H1 (cell line): ENCODE measurements around the gene STRN. TPM values are rescaled to one million over a fixed set of nuclear protein-coding genes. Genes with fewer than 3 reads are reported as not detected.
A peak's percentile ranks its signal among the peaks of the same experiment; 100 is the strongest.

ENCODE experiments used
- CTCF ChIA-PET: fragments of 300-600 bp; sonication (Branson Sonifier 250); formaldehyde crosslinking; loops from one replicate; lab custom pipeline; 2021; ENCODE audit not compliant: partially characterized antibody; lab: Charles Lee
- POLR2A ChIA-PET: fragments of 300-600 bp; sonication (Branson Sonifier 250); formaldehyde crosslinking; loops from one replicate; lab custom pipeline; 2021; ENCODE audit warnings: inconsistent platforms; ENCODE audit not compliant: partially characterized antibody; lab: Charles Lee
- DNase-seq, 2 experiments: peaks; one replicate each; pipeline versions ENCODE4 v3.0.0 to v3.0.0-alpha.2; 2010 to 2022; ENCODE audit warnings: low spot score in 2 of 2, low read depth in 1 of 2, mixed read lengths in 1 of 2
- FAIRE-seq: peaks from 2 replicates; lab custom pipeline; 2011; peaks lifted over from hg19 to GRCh38; lab: Jason Lieb, UNC
- H2AFZ ChIP-seq: 2 replicates; pipeline ENCODE4 v1.8.1; 2012; ENCODE audit warnings: low read length, inconsistent platforms
- H2AK5ac ChIP-seq: 2 replicates; pipeline ENCODE4 v1.6.1; 2013; ENCODE audit warnings: low read depth, low read length
- H2BK120ac ChIP-seq: replicated peaks from 2 replicates; pipeline ENCODE3; 2013; ENCODE audit warnings: low read depth, low read length, inconsistent platforms
- H2BK12ac ChIP-seq: 2 replicates; pipeline ENCODE4 v1.6.1; 2013; ENCODE audit warnings: low read depth, low read length
- H2BK15ac ChIP-seq: 2 replicates; pipeline ENCODE4 v1.6.1; 2013; ENCODE audit warnings: low read length
- H2BK20ac ChIP-seq: 2 replicates; pipeline ENCODE4 v1.6.1; 2013; ENCODE audit warnings: low read length
- H2BK5ac ChIP-seq: 2 replicates; pipeline ENCODE4 v1.6.1; 2013; ENCODE audit warnings: low read depth, low read length
- H3K14ac ChIP-seq: 2 replicates; pipeline ENCODE4 v1.6.1; 2013; ENCODE audit warnings: inconsistent platforms; ENCODE audit not compliant: insufficient read length
- H3K18ac ChIP-seq: 2 replicates; pipeline ENCODE4 v1.6.1; 2013; ENCODE audit warnings: low read length; ENCODE audit errors: extremely low read depth
- H3K23ac ChIP-seq: 2 replicates; pipeline ENCODE4 v1.6.1; 2013; ENCODE audit warnings: inconsistent platforms; ENCODE audit not compliant: insufficient read length
- H3K23me2 ChIP-seq: 2 replicates; pipeline ENCODE4 v1.6.1; 2013; ENCODE audit warnings: low read depth, low read length
- H3K27ac ChIP-seq: 2 replicates; pipeline ENCODE4 v1.6.1; 2011; ENCODE audit warnings: low read depth, low read length, inconsistent platforms
- H3K27me3 ChIP-seq, 4 experiments: replicated peaks in 1 of 4; 1 replicate in 1 of 4; 2 replicates in 3 of 4; pipeline versions ENCODE4 v1.6.1 to v1.8.1; 2011 to 2013; ENCODE audit warnings: low read length in 3 of 4, mild to moderate bottlenecking in 3 of 4, inconsistent platforms in 2 of 4, mixed read lengths in 2 of 4, moderate library complexity in 1 of 4; ENCODE audit not compliant: control insufficient read depth in 3 of 4, insufficient read depth in 3 of 4; ENCODE audit errors: extremely low read depth in 1 of 4
- H3K36me3 ChIP-seq, 4 experiments: 2 replicates each; pipeline versions ENCODE4 v1.6.1 to v1.8.1; 2011 to 2013; ENCODE audit warnings: mild to moderate bottlenecking in 4 of 4, low read length in 3 of 4, moderate library complexity in 2 of 4, control low read depth in 1 of 4, inconsistent platforms in 1 of 4; ENCODE audit not compliant: insufficient read depth in 4 of 4, control insufficient read depth in 2 of 4
- H3K4ac ChIP-seq: replicated peaks from 2 replicates; pipeline ENCODE3; 2013; ENCODE audit warnings: low read length, low read depth, mixed read lengths, inconsistent platforms; ENCODE audit not compliant: insufficient read length
- H3K4me1 ChIP-seq, 4 experiments: replicated peaks in 1 of 4; 1 replicate in 1 of 4; 2 replicates in 3 of 4; pipeline versions ENCODE4 v1.6.1 to v1.8.1; 2011 to 2013; ENCODE audit warnings: low read length in 3 of 4, inconsistent platforms in 2 of 4, mixed read lengths in 1 of 4; ENCODE audit not compliant: insufficient read depth in 4 of 4, control insufficient read depth in 3 of 4
- H3K4me2 ChIP-seq, 2 experiments: 2 replicates each; pipeline versions ENCODE4 v1.6.1 to v1.8.1; 2011 to 2013; ENCODE audit warnings: low read depth in 2 of 2, low read length in 2 of 2, control low read depth in 1 of 2, inconsistent platforms in 1 of 2, mild to moderate bottlenecking in 1 of 2; ENCODE audit not compliant: insufficient read depth in 1 of 2
- H3K4me3 ChIP-seq, 4 experiments: fragments of 200-600, 300-600 bp in 1 of 4; sonication (generic), shearing (Covaris generic), sonication (Bioruptor Twin) in 1 of 4; 2 replicates each; pipeline versions ENCODE4 v1.5.1 to v1.8.1; 2011 to 2016; ENCODE audit warnings: low read length in 4 of 4, low read depth in 3 of 4, control low read depth in 2 of 4, inconsistent platforms in 2 of 4, mild to moderate bottlenecking in 2 of 4, mixed read lengths in 1 of 4, moderate library complexity in 1 of 4; ENCODE audit not compliant: insufficient read depth in 2 of 4; ENCODE audit errors: extremely low read depth in 1 of 4
- H3K56ac ChIP-seq: replicated peaks from 2 replicates; pipeline ENCODE3; 2013; ENCODE audit warnings: low read depth, mild to moderate bottlenecking, mixed read lengths, low read length, inconsistent platforms; ENCODE audit not compliant: insufficient read length
- H3K79me1 ChIP-seq: 2 replicates; pipeline ENCODE4 v1.6.1; 2013; ENCODE audit warnings: low read depth, low read length, control low read depth
- H3K79me2 ChIP-seq, 2 experiments: 2 replicates each; pipeline versions ENCODE4 v1.6.1 to v1.8.1; 2012 to 2013; ENCODE audit warnings: low read length in 2 of 2, mild to moderate bottlenecking in 2 of 2, inconsistent platforms in 1 of 2; ENCODE audit not compliant: insufficient read depth in 2 of 2, control insufficient read depth in 1 of 2
- H3K9ac ChIP-seq, 4 experiments: replicated peaks in 1 of 4; 1 replicate in 1 of 4; 2 replicates in 3 of 4; pipeline versions ENCODE4 v1.6.1 to v1.8.1; 2011 to 2013; ENCODE audit warnings: low read depth in 3 of 4, low read length in 3 of 4, control low read depth in 2 of 4, mild to moderate bottlenecking in 2 of 4, moderate library complexity in 2 of 4, inconsistent platforms in 1 of 4; ENCODE audit errors: extremely low read depth in 1 of 4
- H3K9me3 ChIP-seq, 2 experiments: 2 replicates each; pipeline versions ENCODE4 v1.6.1 to v1.8.1; 2012 to 2013; ENCODE audit warnings: mild to moderate bottlenecking in 2 of 2, moderate library complexity in 2 of 2, control low read depth in 1 of 2, inconsistent platforms in 1 of 2, low read depth in 1 of 2, low read length in 1 of 2, mixed read lengths in 1 of 2; ENCODE audit not compliant: insufficient read depth in 2 of 2
- H4K20me1 ChIP-seq, 2 experiments: replicated peaks in 1 of 2; 2 replicates each; pipeline versions ENCODE3 to v1.8.1; 2011 to 2013; ENCODE audit warnings: inconsistent platforms in 2 of 2, low read length in 2 of 2, mild to moderate bottlenecking in 1 of 2; ENCODE audit not compliant: insufficient read depth in 2 of 2, control insufficient read depth in 1 of 2
- H4K5ac ChIP-seq: 2 replicates; pipeline ENCODE4 v1.6.1; 2013; ENCODE audit warnings: low read length, low read depth, mixed read lengths, inconsistent platforms; ENCODE audit not compliant: insufficient read length
- H4K8ac ChIP-seq: 2 replicates; pipeline ENCODE4 v1.8.0; 2013; ENCODE audit warnings: mild to moderate bottlenecking, moderate library complexity, low read length, inconsistent platforms; ENCODE audit not compliant: insufficient read depth; ENCODE audit errors: extremely low read depth
- H4K91ac ChIP-seq: replicated peaks from 2 replicates; pipeline ENCODE3; 2013; ENCODE audit warnings: low read length, mixed read lengths, inconsistent platforms; ENCODE audit not compliant: insufficient read length
- CTCF ChIP-seq, 3 experiments: IDR thresholded peaks; 1 replicate in 2 of 3; 2 replicates in 1 of 3; pipeline versions ENCODE4 v1.5.1 to v1.6.1; 2011; ENCODE audit warnings: low read length in 3 of 3, mild to moderate bottlenecking in 3 of 3, inconsistent platforms in 2 of 3, low read depth in 1 of 3, moderate library complexity in 1 of 3; ENCODE audit not compliant: insufficient read depth in 1 of 3; ENCODE audit errors: control extremely low read depth in 1 of 3
- FOSL1 ChIP-seq: IDR thresholded peaks from 2 replicates; pipeline ENCODE4 v1.6.1; 2011; ENCODE audit warnings: mild to moderate bottlenecking, low read depth, low read length, moderate library complexity; ENCODE audit not compliant: insufficient read depth
- NANOG ChIP-seq: IDR thresholded peaks from 2 replicates; pipeline ENCODE4 v1.6.1; 2011; ENCODE audit warnings: low read length, low read depth, mild to moderate bottlenecking, inconsistent platforms; ENCODE audit not compliant: insufficient read depth, poor library complexity, severe bottlenecking
- WGBS, 2 experiments: shearing (Covaris generic) in 1 of 2; methylation state at CpG; one replicate each; pipeline versions ENCODE4 v1.1.6 to v1.1.7; 2013 to 2015; ENCODE audit warnings: low lambda C conversion rate in 2 of 2, mixed read lengths in 2 of 2, inconsistent platforms in 1 of 2, low coverage in 1 of 2, missing lambda C conversion rate in 1 of 2; ENCODE audit not compliant: insufficient replicate concordance in 2 of 2, insufficient coverage in 1 of 2, insufficient read length in 1 of 2; ENCODE audit errors: extremely low coverage in 1 of 2, missing lambda C conversion rate in 1 of 2; 5-methylcytosine and 5-hydroxymethylcytosine counted together
- polyA plus RNA-seq, 7 experiments: library from polyadenylated mRNA; depleted of rRNA in 3 of 7; stranded (reverse) in 5 of 7; unstranded in 2 of 7; fragments of >200 nt in 5 of 7; fragments of 200-250 nt in 2 of 7; gene quantifications; 1 replicate in 5 of 7; 2 replicates in 1 of 7; 4 replicates in 1 of 7; pipeline versions ENCODE4 v1.2.1 to v1.2.3, GENCODE V29; 2011 to 2013; ENCODE audit warnings: missing spikeins in 2 of 7, mixed read lengths in 2 of 7
- total RNA-seq: library from RNA; stranded (reverse); fragmentation: NEBNext Ultra II Directional; extraction: Animal tissue kit (Norgen Biotek cat#: 25700); gene quantifications from 2 replicates; pipeline ENCODE4 v1.2.1, GENCODE V29; 2021

STRN gene
- total and polyA plus RNA-seq, 2 of the 8 experiments (the other 6 are each of a cell fraction or from before 2014, with no cell fraction given): 8.3 to 47.0 TPM

- ChIA-PET POLR2A (interaction anchor here (0.6 kb wide), 1 partner anchor 32 kb away, joined by 3 read pairs; no protein-coding TSS in a partner anchor), CTCF (interaction anchor here (0.6 to 1.4 kb wide), 4 partner anchors 9 to 42 kb away, joined by 3 to 4 read pairs (median 4); no protein-coding TSS in a partner anchor)
- 0 out of 2 replicates have a peak overlapping the region, but pooled peaks have one; percentile 29 for H2AFZ ChIP-seq
- TF ChIP-seq NANOG (no peak), FOSL1 (no peak), CTCF (IDR thresholded peaks at IDR 0.05; ENCODE audit: control extremely low read depth in 1 of 3, insufficient read depth in 1 of 3, low read depth in 1 of 3, low read length in 3 of 3) (no peak)
These were observed 142.5 kb downstream of the STRN start for GRCh38 chr2:36823862-36824261.

More at GRCh38 chr2:36823862-36824261, 142.5 kb downstream of the STRN start:
- FAIRE-seq: no peak
- peak overlapping the region; percentile 91 for H2AK5ac ChIP-seq
- H2BK20ac ChIP-seq: peak overlapping the region; percentile 74; the same call in 1 of the 2 replicates
- no peak overlapping the region for H3K56ac ChIP-seq
- no peaks in the 10 kb centered on the region for H3K27me3 ChIP-seq
- no peak overlapping the region; the same call in 1 of the 2 replicates for H2BK15ac ChIP-seq
- peak overlapping the region; percentile 34 for H4K91ac ChIP-seq
- no peaks in the 10 kb centered on the region for H3K9me3 ChIP-seq
- peak overlapping the region; percentile 84; the same call in 1 of the 2 replicates for H2BK12ac ChIP-seq
- H3K4me1 ChIP-seq: peaks cover 3 to 6% (median 4%) of the 10 kb centered on the region in 4 experiments; a peak in 6 of 7 replicates
- H3K14ac ChIP-seq: no peak overlapping the region
- peak overlapping the region; percentile 30 for H2BK120ac ChIP-seq
- H3K4ac ChIP-seq: peak overlapping the region; percentile 98
- no peaks in the 10 kb centered on the region for H3K36me3 ChIP-seq
- H3K4me3 ChIP-seq: no peak overlapping the region; a peak in 1 of 8 replicates
- H3K23ac ChIP-seq: no peak overlapping the region
- peak overlapping the region; percentile 10 for H4K5ac ChIP-seq
- DNase-seq: no peak
- H3K18ac ChIP-seq: 0 out of 2 replicates have a peak overlapping the region, but pooled peaks have one; percentile 90
- H3K79me2 ChIP-seq: no peaks in the 10 kb centered on the region
- H2BK5ac ChIP-seq: peak overlapping the region; percentile 83; the same call in 1 of the 2 replicates
- H4K20me1 ChIP-seq: no peaks in the 10 kb centered on the region
- H3K9ac ChIP-seq: no peak overlapping the region
- H4K8ac ChIP-seq: no peak overlapping the region; the same call in 1 of the 2 replicates
- H3K4me2 ChIP-seq: peak overlapping the region; percentile 55 to 77
- H3K27ac ChIP-seq: no peak overlapping the region
- WGBS, 2 experiments: 90% methylated on average over 9 of the region's 10 CpGs; no CpG with 5 or more reads in 1 of the 2 experiments
- no peaks in the 10 kb centered on the region for H3K79me1 ChIP-seq
- H3K23me2 ChIP-seq: no peaks in the 10 kb centered on the region; the same call in 1 of the 2 replicates
